PC-9 (cell line): Measurements from ENCODE around the gene LCK.

Experiments
- CTCF ChIP-seq: fragments of 200-600 bp; sonication (generic); conservative IDR thresholded peaks from 2 replicates; pipeline ENCODE4 v1.6.1; 2017; ENCODE audit warnings: mixed run types, antibody characterized with exemption, mild to moderate bottlenecking, moderate library complexity
- EZH2 ChIP-seq: fragments of 200-600 bp; sonication (generic); IDR thresholded peaks from 2 replicates; pipeline ENCODE4 v1.8.0; 2017; ENCODE audit warnings: antibody characterized with exemption, low read depth

- TF ChIP-seq CTCF (no peak), EZH2 (no peak)
These were observed 4.3 kb downstream of the LCK start for GRCh38 chr1:32255072-32256071.
